Astrocyte of the spinal cord (primary cell): ENCODE data around the gene TNIK.

ENCODE experiments used
- DNase-seq: peaks from one replicate; pipeline ENCODE4 v3.0.0; 2011; ENCODE audit warnings: low read depth, low spot score
- H3K4me3 ChIP-seq: 2 replicates; pipeline ENCODE4 v1.5.1; 2011; ENCODE audit warnings: low read depth, mild to moderate bottlenecking, low read length, moderate library complexity
- CTCF ChIP-seq: IDR thresholded peaks from 2 replicates; pipeline ENCODE4 v1.5.1; 2012; ENCODE audit warnings: low read depth, mild to moderate bottlenecking, low read length, inconsistent platforms
- in situ Hi-C: cut with HindIII; loops from 2 replicates; pipeline ENCODE4 v1.10.0; 2017; ENCODE audit warnings: low sequenced_read_pairs

TNIK gene

GRCh38 chr3:171404376-171404967 lies 55.7 kb downstream of the TNIK start:
- no peak for DNase-seq
- no peak overlapping the region for H3K4me3 ChIP-seq
- TF ChIP-seq CTCF, result no peak
- in situ Hi-C loops, result no loop called here

GRCh38 chr3:171402281-171402680 lies 57.9 kb downstream of the TNIK start:
- H3K4me3 ChIP-seq, result no peak overlapping the region
- in situ Hi-C loops, result no loop called here
- DNase-seq, result no peak
- no peak for TF ChIP-seq CTCF

GRCh38 chr3:171401432-171401831 lies 58.8 kb downstream of the TNIK start:
- DNase-seq, result no peak
- H3K4me3 ChIP-seq, result no peak overlapping the region
- TF ChIP-seq CTCF, result no peak
- in situ Hi-C loops, result no loop called here

- in situ Hi-C loops, result no loop called here
- no peak for TF ChIP-seq CTCF
- DNase-seq, result no peak
- H3K4me3 ChIP-seq, result no peak overlapping the region
Measured at GRCh38 chr3:171399842-171400241, 60.4 kb downstream of the TNIK start.

- no peak for DNase-seq
- no peak overlapping the region for H3K4me3 ChIP-seq
- in situ Hi-C loops, result no loop called here
- no peak for TF ChIP-seq CTCF
Measured at GRCh38 chr3:171398343-171398742, 61.9 kb downstream of the TNIK start.

- no peak for DNase-seq
- H3K4me3 ChIP-seq, result no peak overlapping the region
- TF ChIP-seq CTCF, result no peak
- in situ Hi-C loops, result no loop called here
Measured at GRCh38 chr3:171397089-171397488, 63.1 kb downstream of the TNIK start.

- peak; percentile 38 for DNase-seq
- no peak for TF ChIP-seq CTCF
- in situ Hi-C loops, result no loop called here
- no peak overlapping the region for H3K4me3 ChIP-seq
Measured at GRCh38 chr3:171396048-171396447, 64.2 kb downstream of the TNIK start.
